SK-N-SH treated with all-trans-retinoic acid at 6 μM for 48 hours (cell line): ENCODE data around the gene ZGRF1.

Experiments
- ATAC-seq: fragments of 200-7000 bp; cut with Tn5 transposase; 3 replicates; pipeline ENCODE4 v1.9.1; 2020; ENCODE audit warnings: mild to moderate bottlenecking, moderate library complexity
- ARNTL ChIP-seq: fragments of 450-650 bp; formaldehyde crosslinking; IDR thresholded peaks from 2 replicates; pipeline ENCODE4 v1.5.0; 2020; ENCODE audit warnings: low read depth, mild to moderate bottlenecking, moderate library complexity, borderline replicate concordance
- BACH2 ChIP-seq: fragments of 250-450 bp; sonication (Bioruptor Pico); IDR thresholded peaks from 2 replicates; pipeline ENCODE4 v1.9.0; 2021; ENCODE audit warnings: mild to moderate bottlenecking, borderline replicate concordance
- CSDC2 ChIP-seq: fragments of 250-450 bp; sonication (Bioruptor Pico); IDR thresholded peaks from 2 replicates; pipeline ENCODE4 v1.5.0; 2020; ENCODE audit warnings: mild to moderate bottlenecking, moderate library complexity
- ESRRG ChIP-seq: fragments of 250-450 bp; sonication (Bioruptor Pico); IDR thresholded peaks from 2 replicates; pipeline ENCODE4 v1.6.1; 2021; ENCODE audit warnings: mild to moderate bottlenecking
- GLIS3 ChIP-seq: fragments of 250-450 bp; sonication (Bioruptor Pico); IDR thresholded peaks from 2 replicates; pipeline ENCODE4 v1.5.0; 2020; ENCODE audit warnings: mild to moderate bottlenecking, moderate library complexity
- ISL1 ChIP-seq: fragments of 250-450 bp; sonication (Bioruptor Pico); IDR thresholded peaks from 2 replicates; pipeline ENCODE4 v2.1.2; 2022; ENCODE audit warnings: mild to moderate bottlenecking, moderate library complexity
- OSR1 ChIP-seq: fragments of 250-450 bp; sonication (Bioruptor Pico); IDR thresholded peaks from 2 replicates; pipeline ENCODE4 v1.8.0; 2022; ENCODE audit warnings: moderate library complexity, mild to moderate bottlenecking, inconsistent platforms
- RARB ChIP-seq: fragments of 250-450 bp; sonication (Bioruptor Pico); IDR thresholded peaks from 2 replicates; pipeline ENCODE4 v1.8.0; 2021; ENCODE audit warnings: mild to moderate bottlenecking, moderate library complexity
- SNAI2 ChIP-seq: fragments of 250-450 bp; sonication (Bioruptor Pico); IDR thresholded peaks from 2 replicates; pipeline ENCODE4 v1.5.0; 2020; ENCODE audit warnings: mild to moderate bottlenecking, moderate library complexity
- TCF4 ChIP-seq: fragments of 250-450 bp; sonication (Bioruptor Pico); IDR thresholded peaks from 2 replicates; pipeline ENCODE4 v1.8.0; 2021; ENCODE audit warnings: mild to moderate bottlenecking, moderate library complexity, borderline replicate concordance
- TOX ChIP-seq: fragments of 250-450 bp; sonication (Bioruptor Pico); IDR thresholded peaks from 2 replicates; pipeline ENCODE4 v1.8.0; 2021; ENCODE audit warnings: mild to moderate bottlenecking, moderate library complexity, borderline replicate concordance
- ZC3H10 ChIP-seq: fragments of 250-450 bp; sonication (Bioruptor Pico); IDR thresholded peaks from 2 replicates; pipeline ENCODE4 v1.5.1; 2021; ENCODE audit warnings: mild to moderate bottlenecking, moderate library complexity
- ZFP3 ChIP-seq: fragments of 250-450 bp; sonication (Bioruptor Pico); IDR thresholded peaks from 2 replicates; pipeline ENCODE4 v1.5.0; 2020; ENCODE audit warnings: mild to moderate bottlenecking, moderate library complexity
- ZFP30 ChIP-seq: fragments of 450-650 bp; formaldehyde crosslinking; IDR thresholded peaks from 2 replicates; pipeline ENCODE4 v1.5.0; 2022; ENCODE audit warnings: mild to moderate bottlenecking, moderate library complexity
- ZNF565 ChIP-seq: fragments of 450-650 bp; formaldehyde crosslinking; conservative IDR thresholded peaks from 2 replicates; pipeline ENCODE4 v1.5.0; 2020; ENCODE audit warnings: low read depth, mild to moderate bottlenecking, moderate library complexity
- ZNF70 ChIP-seq: fragments of 450-650 bp; formaldehyde crosslinking; IDR thresholded peaks from 2 replicates; pipeline ENCODE4 v1.5.0; 2020; ENCODE audit warnings: mild to moderate bottlenecking, moderate library complexity
- ZNF8 ChIP-seq: fragments of 450-650 bp; formaldehyde crosslinking; IDR thresholded peaks from 2 replicates; pipeline ENCODE4 v1.5.0; 2020; ENCODE audit warnings: mild to moderate bottlenecking, moderate library complexity
- TF ChIP-seq, protein P1 (sequence below): fragments of 250-450 bp; sonication (Bioruptor Pico); IDR thresholded peaks from 2 replicates; pipeline ENCODE4 v1.8.0; 2020; ENCODE audit warnings: mild to moderate bottlenecking, moderate library complexity, borderline replicate concordance
- TF ChIP-seq, protein P2 (sequence below): fragments of 250-450 bp; sonication (Bioruptor Pico); IDR thresholded peaks from 2 replicates; pipeline ENCODE4 v1.8.0; 2021; ENCODE audit warnings: low read depth, mild to moderate bottlenecking, moderate library complexity, borderline replicate concordance
- TF ChIP-seq, protein P3 (sequence below): fragments of 250-450 bp; sonication (Bioruptor Pico); IDR thresholded peaks from 2 replicates; pipeline ENCODE4 v1.5.0; 2020; ENCODE audit warnings: mild to moderate bottlenecking, moderate library complexity
- TF ChIP-seq, protein P4 (sequence below): fragments of 250-450 bp; sonication (Bioruptor Pico); IDR thresholded peaks from 2 replicates; pipeline ENCODE4 v1.5.1; 2020; ENCODE audit warnings: low read depth, mild to moderate bottlenecking, moderate library complexity

The ZGRF1 gene

DNA sequence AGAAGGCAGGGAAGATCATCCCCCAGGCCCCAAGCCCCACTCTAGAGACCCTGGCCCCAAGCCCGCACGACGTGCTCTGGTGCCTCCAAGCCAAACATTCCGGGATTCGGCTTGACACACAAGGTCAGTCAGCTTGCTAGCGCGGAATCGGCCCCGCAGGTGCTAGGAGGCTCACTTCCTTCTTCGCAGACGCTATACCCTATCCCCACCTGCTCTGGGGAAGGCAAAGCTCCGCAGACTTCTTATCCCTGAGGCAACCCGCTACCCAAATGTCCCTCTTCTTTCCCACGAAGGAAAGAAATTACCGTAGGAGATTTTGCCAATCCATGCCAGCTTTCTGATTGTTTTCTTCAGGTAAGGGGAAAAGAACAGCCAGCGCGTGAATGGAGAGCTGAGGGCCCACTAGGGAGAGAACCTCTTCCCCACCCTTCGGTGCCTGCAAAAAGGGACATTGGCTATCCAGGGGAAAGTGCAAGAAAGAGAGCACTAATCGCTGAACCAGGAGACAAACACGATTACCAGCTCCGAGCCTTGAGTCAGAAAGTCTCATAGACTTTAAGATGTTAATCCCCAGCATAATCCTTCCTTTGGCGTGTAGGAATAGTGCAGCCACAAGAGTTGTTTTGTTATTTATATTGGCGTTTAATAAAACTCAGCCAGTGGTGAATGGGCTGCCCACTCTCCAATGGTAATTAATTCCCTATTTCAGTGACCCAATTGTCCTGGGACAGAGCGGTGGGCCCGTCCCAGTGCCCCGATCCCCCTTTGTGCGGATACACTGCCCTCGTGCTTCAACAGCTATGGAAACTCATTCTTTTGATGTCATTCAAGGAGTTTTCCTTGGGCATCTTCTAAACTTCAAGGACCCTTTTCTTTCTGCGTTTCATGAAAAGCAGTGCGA is 115.3 kb downstream of the ZGRF1 start:
- ATAC-seq = no peak

DNA sequence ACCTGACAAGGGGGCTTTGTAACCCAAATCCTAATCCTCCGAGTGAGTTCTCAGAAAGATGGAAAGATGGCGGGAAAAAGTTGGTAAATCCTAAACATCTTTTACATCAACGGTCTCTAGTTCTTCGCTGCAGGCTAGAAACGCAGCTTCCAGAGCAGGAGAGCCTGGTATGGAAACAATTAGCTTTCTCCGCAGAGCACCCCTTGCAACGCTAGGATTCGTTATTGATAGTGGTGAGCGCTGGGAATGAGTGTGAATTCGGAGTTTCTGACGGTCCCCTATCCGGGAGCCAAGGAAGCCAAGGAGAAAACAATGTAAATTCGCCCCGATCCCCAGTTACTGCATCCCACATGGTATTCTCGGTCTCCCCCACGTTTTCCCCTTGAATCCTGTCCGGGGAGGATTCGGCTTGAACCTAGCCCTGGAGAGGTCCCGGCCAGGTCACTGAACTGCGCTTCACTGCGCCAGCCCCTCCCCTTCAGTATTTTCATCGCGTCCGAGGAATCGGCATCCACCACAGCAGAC is 116.0 kb downstream of the ZGRF1 start:
- ATAC-seq = peak; percentile 41
- no peak for TF ChIP-seq ZFP30 (CRISPR knock-in tag)
- TF ChIP-seq TCF4 (CRISPR knock-in tag) = no peak
- no peak for TF ChIP-seq RARB (CRISPR knock-in tag)
- TF ChIP-seq, protein P1, sequence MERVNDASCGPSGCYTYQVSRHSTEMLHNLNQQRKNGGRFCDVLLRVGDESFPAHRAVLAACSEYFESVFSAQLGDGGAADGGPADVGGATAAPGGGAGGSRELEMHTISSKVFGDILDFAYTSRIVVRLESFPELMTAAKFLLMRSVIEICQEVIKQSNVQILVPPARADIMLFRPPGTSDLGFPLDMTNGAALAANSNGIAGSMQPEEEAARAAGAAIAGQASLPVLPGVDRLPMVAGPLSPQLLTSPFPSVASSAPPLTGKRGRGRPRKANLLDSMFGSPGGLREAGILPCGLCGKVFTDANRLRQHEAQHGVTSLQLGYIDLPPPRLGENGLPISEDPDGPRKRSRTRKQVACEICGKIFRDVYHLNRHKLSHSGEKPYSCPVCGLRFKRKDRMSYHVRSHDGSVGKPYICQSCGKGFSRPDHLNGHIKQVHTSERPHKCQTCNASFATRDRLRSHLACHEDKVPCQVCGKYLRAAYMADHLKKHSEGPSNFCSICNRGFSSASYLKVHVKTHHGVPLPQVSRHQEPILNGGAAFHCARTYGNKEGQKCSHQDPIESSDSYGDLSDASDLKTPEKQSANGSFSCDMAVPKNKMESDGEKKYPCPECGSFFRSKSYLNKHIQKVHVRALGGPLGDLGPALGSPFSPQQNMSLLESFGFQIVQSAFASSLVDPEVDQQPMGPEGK (CRISPR knock-in tag) = no peak
- no peak for TF ChIP-seq GLIS3
- TF ChIP-seq, protein P2, sequence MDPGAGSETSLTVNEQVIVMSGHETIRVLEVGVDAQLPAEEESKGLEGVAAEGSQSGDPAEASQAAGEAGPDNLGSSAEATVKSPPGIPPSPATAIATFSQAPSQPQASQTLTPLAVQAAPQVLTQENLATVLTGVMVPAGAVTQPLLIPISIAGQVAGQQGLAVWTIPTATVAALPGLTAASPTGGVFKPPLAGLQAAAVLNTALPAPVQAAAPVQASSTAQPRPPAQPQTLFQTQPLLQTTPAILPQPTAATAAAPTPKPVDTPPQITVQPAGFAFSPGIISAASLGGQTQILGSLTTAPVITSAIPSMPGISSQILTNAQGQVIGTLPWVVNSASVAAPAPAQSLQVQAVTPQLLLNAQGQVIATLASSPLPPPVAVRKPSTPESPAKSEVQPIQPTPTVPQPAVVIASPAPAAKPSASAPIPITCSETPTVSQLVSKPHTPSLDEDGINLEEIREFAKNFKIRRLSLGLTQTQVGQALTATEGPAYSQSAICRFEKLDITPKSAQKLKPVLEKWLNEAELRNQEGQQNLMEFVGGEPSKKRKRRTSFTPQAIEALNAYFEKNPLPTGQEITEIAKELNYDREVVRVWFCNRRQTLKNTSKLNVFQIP (CRISPR knock-in tag) = no peak
- no peak for TF ChIP-seq ZFP3 (CRISPR knock-in tag)
- no peak for TF ChIP-seq CSDC2 (CRISPR knock-in tag)
- TF ChIP-seq TOX (CRISPR knock-in tag) = no peak
- TF ChIP-seq ARNTL (CRISPR knock-in tag) = no peak
- TF ChIP-seq, protein P3, sequence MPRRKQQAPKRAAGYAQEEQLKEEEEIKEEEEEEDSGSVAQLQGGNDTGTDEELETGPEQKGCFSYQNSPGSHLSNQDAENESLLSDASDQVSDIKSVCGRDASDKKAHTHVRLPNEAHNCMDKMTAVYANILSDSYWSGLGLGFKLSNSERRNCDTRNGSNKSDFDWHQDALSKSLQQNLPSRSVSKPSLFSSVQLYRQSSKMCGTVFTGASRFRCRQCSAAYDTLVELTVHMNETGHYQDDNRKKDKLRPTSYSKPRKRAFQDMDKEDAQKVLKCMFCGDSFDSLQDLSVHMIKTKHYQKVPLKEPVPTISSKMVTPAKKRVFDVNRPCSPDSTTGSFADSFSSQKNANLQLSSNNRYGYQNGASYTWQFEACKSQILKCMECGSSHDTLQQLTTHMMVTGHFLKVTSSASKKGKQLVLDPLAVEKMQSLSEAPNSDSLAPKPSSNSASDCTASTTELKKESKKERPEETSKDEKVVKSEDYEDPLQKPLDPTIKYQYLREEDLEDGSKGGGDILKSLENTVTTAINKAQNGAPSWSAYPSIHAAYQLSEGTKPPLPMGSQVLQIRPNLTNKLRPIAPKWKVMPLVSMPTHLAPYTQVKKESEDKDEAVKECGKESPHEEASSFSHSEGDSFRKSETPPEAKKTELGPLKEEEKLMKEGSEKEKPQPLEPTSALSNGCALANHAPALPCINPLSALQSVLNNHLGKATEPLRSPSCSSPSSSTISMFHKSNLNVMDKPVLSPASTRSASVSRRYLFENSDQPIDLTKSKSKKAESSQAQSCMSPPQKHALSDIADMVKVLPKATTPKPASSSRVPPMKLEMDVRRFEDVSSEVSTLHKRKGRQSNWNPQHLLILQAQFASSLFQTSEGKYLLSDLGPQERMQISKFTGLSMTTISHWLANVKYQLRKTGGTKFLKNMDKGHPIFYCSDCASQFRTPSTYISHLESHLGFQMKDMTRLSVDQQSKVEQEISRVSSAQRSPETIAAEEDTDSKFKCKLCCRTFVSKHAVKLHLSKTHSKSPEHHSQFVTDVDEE = no peak
- no peak for TF ChIP-seq BACH2 (CRISPR knock-in tag)
- TF ChIP-seq OSR1 (CRISPR knock-in tag) = no peak
- TF ChIP-seq, protein P4, sequence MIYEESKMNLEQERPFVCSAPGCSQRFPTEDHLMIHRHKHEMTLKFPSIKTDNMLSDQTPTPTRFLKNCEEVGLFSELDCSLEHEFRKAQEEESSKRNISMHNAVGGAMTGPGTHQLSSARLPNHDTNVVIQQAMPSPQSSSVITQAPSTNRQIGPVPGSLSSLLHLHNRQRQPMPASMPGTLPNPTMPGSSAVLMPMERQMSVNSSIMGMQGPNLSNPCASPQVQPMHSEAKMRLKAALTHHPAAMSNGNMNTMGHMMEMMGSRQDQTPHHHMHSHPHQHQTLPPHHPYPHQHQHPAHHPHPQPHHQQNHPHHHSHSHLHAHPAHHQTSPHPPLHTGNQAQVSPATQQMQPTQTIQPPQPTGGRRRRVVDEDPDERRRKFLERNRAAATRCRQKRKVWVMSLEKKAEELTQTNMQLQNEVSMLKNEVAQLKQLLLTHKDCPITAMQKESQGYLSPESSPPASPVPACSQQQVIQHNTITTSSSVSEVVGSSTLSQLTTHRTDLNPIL (CRISPR knock-in tag) = no peak
- no peak for TF ChIP-seq ISL1 (CRISPR knock-in tag)
- TF ChIP-seq SNAI2 (CRISPR knock-in tag) = no peak
- TF ChIP-seq ZNF8 (CRISPR knock-in tag) = no peak

More for the DNA sequence above, 115.3 kb downstream of the ZGRF1 start:
- TF ChIP-seq, protein P4 (CRISPR knock-in tag) = no peak
- no peak for TF ChIP-seq ARNTL (CRISPR knock-in tag)
- no peak for TF ChIP-seq ZNF565
- no peak for TF ChIP-seq GLIS3
- no peak for TF ChIP-seq SNAI2 (CRISPR knock-in tag)
- TF ChIP-seq RARB (CRISPR knock-in tag) = no peak
- TF ChIP-seq BACH2 (CRISPR knock-in tag) = no peak
- TF ChIP-seq, protein P3 = no peak
- TF ChIP-seq ESRRG (CRISPR knock-in tag) = no peak
- no peak for TF ChIP-seq CSDC2 (CRISPR knock-in tag)
- no peak for TF ChIP-seq ZNF70
- TF ChIP-seq ZFP30 (CRISPR knock-in tag) = no peak
- TF ChIP-seq ZC3H10 = no peak
